EL (cell line): ENCODE results near the gene MPPE1.
A peak's percentile ranks its signal among the peaks of the same experiment; 100 is the strongest.
"Not testable (repeated sequence)": the region's sequence is repeated elsewhere in the genome, so short reads cannot be mapped to it uniquely, and the experiment has no call there.

Experiments
- DNase-seq: peaks from one replicate; pipeline ENCODE4 v3.0.0-alpha.2; 2016

MPPE1 gene

DNA sequence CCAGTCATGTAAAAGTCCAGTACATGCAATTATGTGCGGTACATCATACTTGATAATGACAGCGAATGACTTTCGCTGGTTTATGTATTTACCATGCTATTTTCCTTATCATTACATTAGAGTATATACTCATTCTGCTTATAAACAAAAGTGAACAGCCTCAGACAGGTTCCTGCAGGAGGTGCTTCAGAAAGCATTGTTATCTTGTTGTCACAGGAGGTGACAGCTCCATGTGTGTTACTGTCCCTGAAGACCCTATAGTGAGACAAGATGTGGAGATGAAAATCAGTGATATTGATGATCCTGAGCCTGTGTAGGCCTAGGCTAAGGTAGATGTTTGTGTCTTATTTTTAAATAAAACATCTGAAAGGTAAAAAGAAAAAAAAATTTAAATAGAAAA is 15.3 kb upstream of the MPPE1 start:
- no peak for DNase-seq

DNA sequence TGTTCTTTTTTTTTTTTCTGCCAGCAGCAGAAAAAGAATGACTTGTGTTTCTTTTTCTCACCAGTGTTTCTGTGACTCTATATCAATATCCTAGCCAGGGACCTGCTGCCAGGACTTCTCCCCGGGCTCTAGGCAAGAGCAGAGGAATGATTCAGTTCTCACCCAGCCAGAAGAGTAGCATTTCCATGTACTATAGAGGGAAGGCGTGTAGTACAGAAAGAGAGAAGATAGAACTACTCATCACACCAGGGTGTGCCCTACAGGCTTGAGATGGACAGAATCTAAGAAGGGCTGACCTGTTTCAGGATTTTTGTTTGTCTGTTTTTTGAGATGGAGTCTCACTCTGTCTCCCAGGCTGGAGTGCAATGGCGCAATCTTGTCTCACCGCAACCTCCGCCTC is 11.4 kb upstream of the MPPE1 start:
- DNase-seq, result not testable (repeated sequence)

DNA sequence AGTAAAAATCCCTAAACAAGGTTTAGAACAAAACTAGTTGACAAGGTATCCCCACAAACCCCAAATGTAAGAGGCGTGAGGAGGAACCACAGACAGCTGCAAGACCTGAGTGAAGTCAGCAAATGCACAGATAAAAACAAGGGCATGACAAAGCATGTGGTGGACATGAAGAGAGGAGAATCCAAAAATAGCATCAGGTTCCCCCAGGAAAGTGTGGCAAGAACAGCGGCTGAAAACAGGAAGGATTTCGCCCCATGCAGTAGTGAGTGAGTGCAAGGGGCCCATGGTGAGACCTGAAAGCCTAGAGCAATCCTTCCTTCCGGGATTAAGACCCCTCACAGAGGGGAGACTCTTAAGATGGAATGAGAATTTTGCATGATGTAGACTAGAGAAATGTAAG is 8.8 kb upstream of the MPPE1 start:
- not testable (repeated sequence) for DNase-seq

DNA sequence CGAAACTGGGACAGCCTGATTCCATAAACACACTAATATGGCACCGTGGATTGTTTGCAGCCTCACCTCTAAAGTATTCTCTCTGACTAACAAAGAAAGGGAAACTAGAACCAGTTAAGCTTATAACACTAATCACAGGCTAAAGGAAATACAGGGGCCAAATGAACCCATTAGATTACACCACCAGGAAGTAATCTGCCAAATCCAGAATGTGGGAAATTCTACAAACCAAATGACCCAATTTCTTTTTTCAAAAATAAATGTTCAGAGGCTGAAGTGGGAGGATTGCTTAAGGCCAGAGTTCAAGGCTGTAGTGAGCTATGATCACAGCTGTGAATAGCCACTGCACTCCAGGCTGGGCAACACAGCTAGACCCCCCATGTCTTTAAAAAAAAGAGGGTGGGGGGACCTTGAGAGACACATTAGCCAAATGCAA is 1.5 kb upstream of the MPPE1 start:
- peak; percentile 43 for DNase-seq

DNA sequence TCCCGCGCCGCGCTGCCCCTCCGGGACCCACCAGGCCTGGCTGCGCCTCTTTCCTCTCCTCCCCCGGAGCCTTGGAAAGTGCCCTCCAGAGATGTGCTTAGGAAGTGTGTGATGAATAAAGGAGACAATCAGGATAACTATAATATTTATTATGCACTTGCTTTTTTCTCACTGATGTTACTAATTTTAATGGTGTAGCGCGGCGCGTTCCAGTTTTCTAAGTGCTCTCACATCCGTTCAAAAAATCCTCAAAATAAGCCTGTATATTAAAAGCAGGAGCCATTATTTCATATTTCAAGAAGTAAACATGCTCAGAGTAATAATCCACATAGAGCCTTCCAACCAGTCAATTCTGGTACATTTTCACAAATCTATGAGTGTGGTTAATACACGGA is 941 bp upstream of the MPPE1 start:
- no peak for DNase-seq

DNA sequence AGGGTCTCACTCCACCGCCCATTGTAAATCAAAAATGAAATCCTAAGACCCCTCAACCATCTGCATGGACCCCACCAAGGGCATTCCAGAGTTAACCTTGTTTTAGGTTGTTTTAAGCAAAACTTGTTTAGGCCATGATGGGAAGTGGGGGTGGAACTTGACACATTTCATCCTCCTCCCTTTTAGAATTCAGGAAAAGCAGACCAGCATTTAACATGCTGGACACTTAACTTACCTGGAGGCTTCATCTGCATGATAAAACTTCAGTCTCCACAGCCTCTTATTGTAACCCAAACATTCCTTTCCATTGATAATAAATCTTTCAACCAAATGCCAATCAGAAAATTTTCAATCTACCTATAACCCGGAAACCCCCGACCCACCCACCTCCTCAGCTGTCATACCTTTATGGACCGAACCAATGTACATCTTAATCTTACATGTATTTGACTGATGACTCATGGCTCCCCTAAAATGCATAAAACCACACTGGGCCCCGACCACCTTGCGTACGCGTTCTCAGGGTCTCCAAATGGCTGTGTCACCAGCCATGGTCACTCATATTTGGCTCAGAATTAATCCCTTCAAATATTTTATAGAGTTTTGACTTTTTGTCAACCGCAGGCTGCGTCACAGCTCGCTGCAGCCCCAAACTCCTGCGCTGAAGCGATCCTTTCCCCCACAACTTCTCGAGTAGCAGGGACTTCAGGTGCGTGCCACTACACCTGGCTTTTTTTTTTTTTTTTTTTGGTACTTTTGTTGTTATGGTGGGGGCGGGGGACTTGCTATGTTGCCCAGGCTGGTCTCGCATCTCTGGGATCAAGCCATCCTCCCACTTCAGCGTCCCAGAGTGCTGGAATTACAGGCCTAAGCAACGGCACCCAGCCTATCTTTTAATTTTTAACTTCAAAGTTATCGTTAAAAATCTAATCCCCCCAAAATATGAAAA is 917 bp downstream of the MPPE1 start:
- DNase-seq, result no peak

DNA sequence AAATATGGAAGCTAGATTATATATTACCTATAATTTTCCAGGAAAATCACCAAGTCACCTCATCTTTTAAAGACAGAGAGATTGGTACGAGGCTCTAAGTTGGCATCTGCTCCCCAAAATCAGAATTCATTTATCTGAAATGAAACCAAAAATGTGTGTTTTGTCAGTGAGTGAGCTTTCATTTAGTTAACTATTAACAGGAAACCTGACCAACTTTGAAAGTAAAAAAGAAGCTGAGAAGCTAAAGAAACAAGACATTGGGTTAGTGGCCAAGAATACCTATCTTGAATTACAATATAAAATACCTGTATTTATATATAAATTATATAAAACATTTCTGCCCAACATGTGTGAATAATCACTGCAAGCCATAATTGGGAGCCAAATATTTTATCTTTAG is 1.9 kb downstream of the MPPE1 start:
- no peak for DNase-seq

DNA sequence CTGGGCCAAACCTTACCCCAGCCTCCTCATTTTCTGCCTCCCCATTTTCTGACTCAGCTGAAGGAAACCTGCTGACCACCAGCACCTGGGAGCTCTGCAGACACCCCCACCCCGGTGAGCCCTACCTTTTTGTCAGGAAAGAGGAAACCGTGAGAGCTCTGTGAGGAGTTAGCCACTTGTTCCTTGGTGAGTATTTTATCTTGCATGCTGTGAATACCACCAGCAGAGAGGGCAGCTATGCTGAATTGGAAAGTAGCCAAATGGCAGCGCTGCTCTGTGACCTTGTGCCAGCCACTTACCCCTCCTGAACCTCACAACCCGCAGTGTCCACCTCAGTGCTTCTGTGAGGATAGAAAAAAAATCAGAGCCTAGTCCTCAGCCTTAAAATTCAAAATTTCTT is 2.5 kb downstream of the MPPE1 start:
- DNase-seq, result no peak

DNA sequence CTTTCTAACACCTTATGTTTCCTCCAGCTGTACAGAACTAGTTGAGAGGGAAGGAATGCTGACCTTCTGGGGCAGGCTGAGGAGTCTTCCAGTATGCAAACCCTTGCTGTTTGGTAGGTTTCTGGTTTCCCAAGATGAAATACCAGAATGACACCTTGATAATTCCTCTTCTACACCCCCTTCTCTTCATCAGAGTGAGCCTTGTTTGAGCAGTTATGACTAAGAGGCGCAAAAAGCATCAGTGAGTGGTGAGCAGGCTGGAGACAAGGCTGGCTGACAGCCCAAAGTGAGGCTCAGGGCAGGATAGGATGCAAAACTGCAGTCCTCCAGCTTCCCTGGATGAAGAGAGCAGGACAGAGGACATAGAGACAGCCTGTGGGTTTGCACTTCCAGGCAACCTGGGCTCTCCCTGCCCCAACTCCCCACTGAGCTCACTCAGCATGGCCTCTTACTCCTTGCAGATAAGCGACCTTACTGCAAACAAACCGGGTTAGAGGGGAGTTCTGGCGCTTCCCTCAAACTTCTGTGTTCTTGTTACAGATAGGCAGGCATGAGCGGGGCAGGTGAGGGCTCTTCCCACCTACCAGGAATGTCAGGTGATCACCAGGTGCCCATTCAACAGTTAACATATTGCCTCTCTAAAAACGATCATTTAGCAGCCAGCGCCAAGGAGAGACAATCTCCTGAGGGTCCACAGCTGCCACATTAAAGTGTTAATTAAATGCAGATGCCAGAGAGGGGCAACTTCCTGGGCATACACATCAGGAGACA is 5.4 kb downstream of the MPPE1 start:
- DNase-seq, result no peak

DNA sequence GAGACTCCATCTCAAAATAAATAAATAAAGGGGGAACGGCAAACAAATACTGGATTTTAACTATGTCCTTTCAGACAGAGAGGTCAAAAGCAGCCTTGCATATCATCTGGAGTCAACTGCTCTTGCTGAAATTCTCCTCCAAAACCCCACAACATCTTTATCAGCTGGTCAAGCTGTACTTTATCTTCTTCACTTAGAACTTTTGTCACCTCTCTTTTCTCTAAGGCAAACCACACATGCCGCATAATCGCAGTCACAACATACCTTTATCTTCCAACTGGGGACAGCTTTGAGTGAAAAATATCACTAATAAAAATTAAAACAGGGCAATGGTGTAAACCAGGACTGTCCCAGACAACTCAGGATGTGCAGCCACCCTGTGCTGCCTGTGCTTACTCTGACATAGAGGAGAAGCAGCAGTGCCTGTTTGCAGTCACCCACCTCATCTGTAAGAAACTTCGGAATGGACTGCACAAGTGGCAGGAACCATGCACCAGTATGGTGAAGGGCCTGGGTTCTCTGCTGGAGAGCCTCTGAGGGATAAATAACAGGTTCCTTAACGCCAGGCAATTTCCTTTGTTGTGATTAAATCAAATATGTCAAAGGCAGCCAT is 6.2 kb downstream of the MPPE1 start:
- no peak for DNase-seq

DNA sequence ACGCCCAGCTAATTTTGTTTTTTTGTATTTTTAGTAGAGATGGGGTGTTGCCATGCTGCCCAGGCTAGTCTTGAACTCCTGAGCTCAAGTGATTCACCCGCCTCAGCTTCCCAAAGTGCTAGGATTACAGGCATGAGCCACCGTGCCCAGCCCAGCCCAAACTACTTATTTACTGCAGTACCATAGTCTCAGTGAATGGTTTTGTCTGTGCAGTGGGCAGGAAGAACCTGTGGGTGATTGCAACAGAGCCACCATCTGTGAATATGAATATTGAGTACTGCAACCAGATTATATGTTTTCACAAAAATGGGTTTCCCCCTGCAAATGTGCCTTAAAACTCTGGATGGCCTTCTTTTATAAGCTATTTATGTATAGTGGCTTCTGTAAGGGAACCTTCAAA is 9.1 kb downstream of the MPPE1 start:
- DNase-seq, result no peak

DNA sequence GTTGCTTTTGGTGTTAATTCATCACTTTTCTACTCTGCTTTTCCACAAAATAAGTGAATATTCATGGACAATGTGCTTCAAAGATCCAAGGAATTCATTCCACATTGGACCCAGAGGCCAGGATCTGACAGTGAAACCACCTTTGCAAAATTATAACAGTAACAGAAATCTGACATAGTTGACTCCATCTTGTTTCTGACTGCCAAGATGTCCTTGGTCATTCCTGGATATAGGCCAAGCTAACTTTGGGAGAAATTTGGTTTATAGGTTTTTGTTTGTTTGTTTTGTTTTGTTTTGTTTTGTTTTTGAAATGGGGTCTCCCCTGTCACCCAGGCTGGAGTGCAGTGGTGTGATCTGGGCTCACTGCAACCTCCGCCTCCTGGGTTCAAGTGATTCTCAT is 10.3 kb downstream of the MPPE1 start:
- DNase-seq, result no peak

DNA sequence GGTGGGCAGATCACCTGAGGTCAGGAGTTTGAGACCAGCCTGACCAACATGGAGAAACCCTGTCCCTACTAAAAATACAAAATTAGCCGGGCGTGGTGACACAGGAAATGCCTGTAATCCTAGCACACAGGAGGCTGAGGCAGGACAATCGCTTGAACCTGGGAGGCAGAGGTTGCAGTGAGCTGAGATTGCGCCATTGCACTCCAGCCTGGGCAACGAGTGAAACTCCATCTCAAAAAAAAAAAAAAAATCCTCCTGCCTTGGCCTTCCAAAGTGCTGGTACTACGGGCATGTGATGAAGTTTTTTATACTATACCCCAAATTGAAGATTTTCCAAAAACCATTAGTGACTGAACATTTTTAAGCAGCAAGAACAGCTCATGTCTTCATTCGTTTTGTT is 15.7 kb downstream of the MPPE1 start:
- DNase-seq, result not testable (repeated sequence)

DNA sequence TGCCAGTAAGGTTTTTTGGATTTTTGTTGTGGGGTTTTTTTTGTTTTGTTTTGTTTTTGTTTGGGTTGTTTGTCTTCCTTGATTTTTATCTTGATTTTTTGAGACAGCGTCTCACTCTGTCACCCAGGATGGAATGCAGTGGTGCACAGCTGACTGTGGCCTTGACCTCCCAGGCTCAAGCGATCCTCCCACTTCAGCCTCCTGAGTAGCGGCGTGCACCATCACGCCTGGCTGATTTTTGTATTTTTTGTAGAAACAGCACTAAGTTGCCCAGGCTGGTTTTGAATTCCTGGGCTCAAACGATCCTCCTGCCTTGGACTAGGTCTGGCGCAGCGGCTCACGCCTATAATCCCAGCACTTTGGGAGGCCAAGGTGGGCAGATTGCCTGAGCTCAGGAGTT is 16.4 kb downstream of the MPPE1 start:
- DNase-seq, result no peak

DNA sequence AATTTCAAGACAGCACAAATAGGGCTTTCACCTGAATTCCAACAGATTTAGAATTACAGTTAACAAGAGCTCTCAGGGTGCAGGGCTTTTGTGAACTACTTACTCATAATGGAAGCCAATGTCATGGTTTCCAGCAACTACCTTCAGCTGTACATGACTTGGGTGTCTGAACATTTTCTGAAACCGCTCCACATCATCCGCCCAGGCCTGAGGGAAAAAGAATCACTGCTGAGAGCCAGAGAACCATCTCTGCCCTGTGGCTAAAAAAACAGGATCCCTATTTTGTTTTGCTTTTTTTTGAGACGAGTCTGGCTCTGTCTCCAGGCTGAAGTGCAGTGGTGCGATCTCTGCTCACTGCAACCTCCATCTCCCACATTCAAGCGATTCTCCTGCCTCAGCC is 18.8 kb downstream of the MPPE1 start:
- no peak for DNase-seq

DNA sequence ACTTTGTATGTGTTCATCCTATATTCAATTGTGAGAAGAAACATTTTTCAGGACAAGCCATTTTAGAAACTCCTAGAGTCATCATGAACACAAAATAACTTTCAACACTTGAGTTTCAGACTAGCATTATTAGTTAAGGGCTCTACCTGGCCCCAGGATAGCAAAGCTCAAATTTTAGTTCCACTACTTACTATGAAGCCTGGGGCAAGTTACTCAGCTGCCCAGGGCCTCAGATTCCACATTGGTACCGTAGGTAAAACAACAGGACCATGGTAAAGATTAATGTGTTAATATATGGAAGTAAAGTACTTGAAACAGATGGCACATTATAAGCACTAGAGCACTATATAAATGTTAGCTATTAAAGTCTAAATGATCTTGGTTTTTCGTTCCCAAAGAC is 19.4 kb downstream of the MPPE1 start:
- no peak for DNase-seq

DNA sequence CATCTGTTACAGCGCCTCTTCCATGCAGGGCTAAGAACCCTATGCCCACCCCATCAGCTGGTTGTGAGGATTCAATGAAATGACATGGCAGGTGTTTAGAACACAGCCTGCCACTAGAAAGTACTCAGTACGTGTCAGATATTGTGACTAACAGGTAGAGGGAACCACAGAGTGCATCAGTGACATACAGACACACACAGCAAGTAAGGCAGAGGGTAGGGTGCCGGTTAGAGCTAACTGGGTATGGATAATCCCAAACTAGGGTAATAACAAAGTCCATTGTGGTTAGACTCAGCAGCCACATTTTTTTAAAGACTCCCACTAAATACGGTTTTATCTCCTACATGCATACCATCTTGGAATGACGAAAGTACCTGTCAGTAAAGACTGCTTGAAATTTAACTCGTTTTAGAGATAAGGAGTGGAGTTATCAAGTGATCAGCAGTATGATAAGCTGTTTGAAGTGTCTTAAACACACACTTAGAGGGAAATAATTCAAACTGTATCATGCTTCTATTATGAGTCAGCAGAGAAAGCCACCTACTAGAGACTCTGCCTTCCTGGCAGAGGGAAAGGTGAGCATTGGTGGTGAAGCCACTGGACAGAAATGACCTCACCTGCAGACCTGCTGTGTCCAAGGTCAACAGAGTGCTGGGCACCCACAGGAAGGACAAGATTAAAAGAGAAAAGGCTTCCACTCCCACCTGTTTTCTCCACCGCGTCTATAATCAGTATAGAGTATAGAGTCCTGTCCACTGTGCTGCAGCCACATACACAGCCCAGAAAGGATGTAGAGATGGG is 20.6 kb downstream of the MPPE1 start:
- DNase-seq, result no peak

DNA sequence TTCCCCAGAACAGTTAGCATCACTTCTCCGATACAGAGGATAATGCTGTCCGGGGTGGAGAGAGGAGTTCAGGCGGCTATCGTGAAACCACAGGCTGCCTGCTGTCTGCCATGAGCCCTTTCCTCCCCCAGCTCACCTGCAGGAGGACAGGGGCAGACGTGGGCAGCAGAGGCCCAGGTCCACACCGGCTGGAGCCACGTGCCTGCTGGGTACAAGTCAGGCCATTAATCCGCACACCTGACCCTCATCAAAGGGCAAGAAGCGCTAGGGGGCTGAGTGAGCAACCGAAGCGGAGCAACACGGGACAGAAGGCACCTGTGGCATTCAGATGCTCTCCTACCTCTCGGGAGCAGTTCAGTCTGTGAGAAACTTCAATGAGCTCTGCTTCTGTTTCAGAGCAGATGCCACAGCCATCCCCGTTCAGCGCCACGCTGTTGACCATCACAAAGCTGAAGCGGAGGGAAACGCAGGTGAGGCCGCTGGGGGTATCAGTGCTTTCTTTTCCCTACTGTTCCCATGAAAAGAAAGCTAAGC is 21.5 kb downstream of the MPPE1 start:
- no peak for DNase-seq

DNA sequence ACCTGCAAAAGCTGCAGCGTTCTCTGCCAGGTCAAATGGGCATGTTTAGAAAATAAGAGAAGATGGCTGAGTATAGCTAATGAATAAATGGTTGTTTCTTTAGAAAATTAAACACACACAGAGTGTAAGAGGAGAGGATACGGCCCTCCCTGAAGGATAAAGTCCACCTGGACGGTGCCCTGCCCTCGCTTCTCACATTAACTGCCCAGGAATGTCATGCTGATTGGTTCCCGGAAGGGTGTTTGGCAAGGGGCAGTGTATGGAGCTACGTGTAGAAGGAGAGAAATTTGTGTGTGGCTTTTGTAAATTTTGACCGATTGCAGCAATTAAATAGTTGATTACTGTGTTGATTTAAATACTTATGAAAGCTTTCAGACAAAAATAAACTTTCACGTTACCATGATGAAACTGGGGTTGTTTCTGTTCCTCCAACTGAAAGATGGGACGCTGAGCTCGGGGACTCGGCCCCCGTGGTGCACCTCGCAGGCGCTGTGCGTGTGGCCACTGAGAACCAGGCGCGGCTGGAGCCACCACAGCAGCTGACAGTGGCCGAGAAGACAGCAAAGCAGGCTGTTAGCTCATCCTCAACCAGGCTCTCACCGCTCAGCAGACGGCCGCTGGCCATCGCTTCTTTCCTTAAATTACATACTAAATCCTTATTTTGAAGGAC is 22.7 kb downstream of the MPPE1 start:
- DNase-seq, result no peak

DNA sequence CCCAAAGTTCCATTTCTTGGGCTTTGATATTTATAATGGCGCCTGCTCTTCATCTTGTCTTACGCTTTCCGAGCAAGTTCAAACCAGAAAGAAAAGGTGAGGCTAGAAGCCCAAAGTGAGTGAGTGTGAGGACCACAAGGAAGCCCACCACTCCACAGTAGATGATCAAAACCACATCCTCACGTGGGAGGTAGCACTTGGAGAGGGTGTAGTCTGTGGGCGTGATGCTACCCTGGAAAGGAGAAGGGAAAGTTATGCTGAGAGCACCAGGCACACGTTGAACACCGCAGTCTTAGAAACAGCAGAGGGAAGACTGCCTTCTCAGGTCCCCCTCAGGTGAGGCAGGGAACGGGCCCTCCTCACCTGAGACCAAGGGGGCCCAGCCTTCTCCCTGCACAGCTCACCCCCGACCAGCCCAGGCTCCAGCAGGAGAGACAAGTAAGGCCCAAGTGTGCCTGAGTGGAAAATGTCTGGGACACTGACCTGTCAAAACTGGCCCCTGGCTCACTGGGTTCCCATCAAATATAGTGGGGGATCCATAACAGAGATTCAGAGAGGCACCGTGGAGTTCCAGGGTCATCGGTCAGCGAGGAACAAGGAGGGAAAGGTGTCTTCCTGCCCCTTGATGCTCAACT is 23.6 kb downstream of the MPPE1 start:
- DNase-seq, result no peak

DNA sequence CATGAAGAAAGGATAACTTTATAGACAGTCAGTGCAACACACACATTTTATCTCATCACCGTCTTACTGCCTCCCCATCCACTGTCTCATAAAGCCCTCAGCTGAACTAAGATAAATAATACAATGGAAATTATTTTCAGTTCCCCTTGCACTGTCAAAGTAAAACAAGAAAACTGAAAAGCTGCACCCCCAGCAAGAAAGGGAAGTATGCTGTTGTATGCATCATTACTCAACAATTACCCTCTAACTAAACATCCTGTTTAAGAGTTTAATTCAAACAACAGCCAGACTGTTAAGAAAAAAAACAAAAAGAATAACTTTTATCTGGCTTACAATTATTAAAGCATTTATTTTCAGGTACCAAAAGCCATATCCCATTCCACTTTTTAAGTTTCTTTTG is 25.0 kb downstream of the MPPE1 start:
- DNase-seq, result no peak

DNA sequence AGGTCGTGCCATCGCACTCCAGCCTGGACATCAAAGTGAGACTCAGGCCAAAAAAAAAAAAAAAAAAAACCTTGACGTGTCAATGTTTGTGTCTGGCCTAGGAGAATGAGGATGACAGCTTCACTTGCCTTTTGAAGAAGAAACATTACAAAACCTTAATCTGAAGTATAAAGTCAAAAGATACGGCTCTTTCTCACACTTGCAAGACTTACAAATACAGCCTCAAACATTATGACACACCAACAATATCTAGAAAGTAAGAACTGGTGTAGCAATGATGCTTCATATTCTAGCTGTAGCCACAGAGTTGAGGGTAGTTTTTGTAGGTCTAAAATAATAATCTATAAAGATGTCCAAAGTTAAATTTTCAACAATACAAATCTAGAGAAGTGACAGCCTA is 25.5 kb downstream of the MPPE1 start:
- no peak for DNase-seq
